SJSA1 (cell line): ENCODE measurements around the gene TTLL9. TPM values are rescaled to one million over a fixed set of nuclear protein-coding genes. Genes with fewer than 3 reads are reported as not detected.

Experiments used
- DNase-seq, 2 experiments: peaks; one replicate each; pipeline ENCODE4 v3.0.0-alpha.2; 2015 to 2020; ENCODE audit warnings: low spot score in 2 of 2, low read depth in 1 of 2
- H3K27ac ChIP-seq: fragments of 250-450 bp; sonication (Bioruptor Pico); 2 replicates; pipeline ENCODE4 v1.5.1; 2020; ENCODE audit warnings: mild to moderate bottlenecking, moderate library complexity
- H3K27me3 ChIP-seq: fragments of 250-450 bp; sonication (Bioruptor Pico); replicated peaks from 2 replicates; pipeline ENCODE4 v1.5.1; 2020; ENCODE audit warnings: mild to moderate bottlenecking, moderate library complexity
- H3K36me3 ChIP-seq: fragments of 250-450 bp; sonication (Bioruptor Pico); 2 replicates; pipeline ENCODE4 v1.5.1; 2020; ENCODE audit warnings: mild to moderate bottlenecking
- H3K4me1 ChIP-seq: fragments of 250-450 bp; sonication (Bioruptor Pico); replicated peaks from 2 replicates; pipeline ENCODE4 v1.6.1; 2021; ENCODE audit warnings: mild to moderate bottlenecking
- H3K4me3 ChIP-seq: fragments of 250-450 bp; sonication (Bioruptor Pico); 2 replicates; pipeline ENCODE4 v1.5.1; 2020; ENCODE audit warnings: mild to moderate bottlenecking
- H3K9me3 ChIP-seq: fragments of 250-450 bp; sonication (Bioruptor Pico); replicated peaks from 2 replicates; pipeline ENCODE4 v1.5.1; 2020; ENCODE audit warnings: mild to moderate bottlenecking
- total RNA-seq: library from RNA; depleted of rRNA; stranded (reverse); fragments of >200 nt; shearing (Covaris generic); gene quantifications from 2 replicates; pipeline ENCODE4 v1.2.3, GENCODE V29; 2014

Gene TTLL9
- total RNA-seq, 1 experiment from 2014 or later, result not detected

- Histone ChIP-seq H3K27me3 (peaks cover 24% of the 10 kb centered on the region), H3K4me3 (no peak overlapping the region), H3K36me3 (no peaks in the 10 kb centered on the region), H3K4me1 (peaks cover 9% of the 10 kb centered on the region), H3K27ac (no peak overlapping the region), H3K9me3 (no peaks in the 10 kb centered on the region)
- no peak for DNase-seq
Measured at GRCh38 chr20:31858760-31859083, 11.7 kb upstream of the TTLL9 start.

GRCh38 chr20:31859266-31859997, 11.0 kb upstream of the TTLL9 start:
- DNase-seq, result no peak
- Histone ChIP-seq H3K4me1 (peaks cover 9% of the 10 kb centered on the region), H3K4me3 (no peak overlapping the region), H3K27ac (no peak overlapping the region), H3K27me3 (peaks cover 24% of the 10 kb centered on the region), H3K9me3 (no peaks in the 10 kb centered on the region), H3K36me3 (no peaks in the 10 kb centered on the region)

- peak in 1 of 2 experiments; percentile 22 for DNase-seq
- Histone ChIP-seq H3K4me1 (peaks cover 9% of the 10 kb centered on the region), H3K36me3 (no peaks in the 10 kb centered on the region), H3K9me3 (no peaks in the 10 kb centered on the region), H3K27ac (no peak overlapping the region), H3K4me3 (no peak overlapping the region), H3K27me3 (peaks cover 20% of the 10 kb centered on the region)
Measured at GRCh38 chr20:31859998-31860380, 10.4 kb upstream of the TTLL9 start.

DNA sequence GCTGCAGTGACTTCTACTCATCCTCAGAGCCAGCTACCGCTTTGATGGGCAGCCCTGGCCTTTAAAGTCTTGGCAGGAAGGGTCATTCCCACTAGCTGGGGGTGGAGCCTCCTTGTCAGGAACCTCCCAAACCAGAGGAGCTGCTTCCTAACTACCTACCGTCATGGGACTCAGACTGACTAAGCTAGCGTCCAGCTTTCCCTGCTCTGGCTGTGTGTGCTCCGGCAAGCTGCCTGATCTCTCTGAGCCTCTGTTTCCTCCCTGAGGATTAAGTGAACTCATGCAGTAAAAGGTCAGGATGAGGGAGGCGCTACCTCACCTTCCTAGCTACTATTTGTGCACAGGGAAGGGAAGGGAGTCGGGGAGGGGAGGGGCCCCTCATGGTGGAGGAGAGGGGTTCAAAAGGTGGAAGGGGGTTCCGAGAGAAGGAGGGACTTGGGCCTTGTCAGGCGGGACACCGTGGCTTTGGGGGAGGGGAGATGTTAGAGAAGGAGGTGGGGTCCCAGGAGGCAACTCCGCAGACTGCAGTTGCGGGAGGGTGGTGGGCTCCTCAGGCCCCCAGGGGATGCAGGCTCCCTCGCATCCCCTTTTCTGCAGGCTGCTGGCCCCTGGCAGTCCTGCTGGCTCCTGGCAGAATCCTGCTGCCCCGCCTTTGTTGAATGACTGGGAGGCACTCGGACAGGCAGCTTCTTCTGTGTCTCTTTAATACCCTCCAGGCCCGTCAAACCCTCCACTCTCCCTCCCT, 9.9 kb upstream of the TTLL9 start:
- DNase-seq, result peak in 1 of 2 experiments; percentile 40
- H3K36me3 ChIP-seq, result no peaks in the 10 kb centered on the region
- H3K27me3 ChIP-seq, result peaks cover 18% of the 10 kb centered on the region
- H3K27ac ChIP-seq, result no peak overlapping the region
- peaks cover 9% of the 10 kb centered on the region for H3K4me1 ChIP-seq
- H3K9me3 ChIP-seq, result no peaks in the 10 kb centered on the region
- H3K4me3 ChIP-seq, result no peak overlapping the region

GRCh38 chr20:31861135-31861384, 9.4 kb upstream of the TTLL9 start:
- peaks cover 9% of the 10 kb centered on the region for H3K4me1 ChIP-seq
- no peaks in the 10 kb centered on the region for H3K9me3 ChIP-seq
- H3K27me3 ChIP-seq, result peaks cover 18% of the 10 kb centered on the region
- peak overlapping the region; percentile 37 for H3K4me3 ChIP-seq
- H3K27ac ChIP-seq, result no peak overlapping the region
- no peaks in the 10 kb centered on the region for H3K36me3 ChIP-seq
- no peak for DNase-seq

GRCh38 chr20:31861385-31862156, 8.9 kb upstream of the TTLL9 start:
- no peaks in the 10 kb centered on the region for H3K9me3 ChIP-seq
- H3K4me3 ChIP-seq, result peak overlapping the region; percentile 37
- DNase-seq, result peak; percentile 43 to 73
- H3K27ac ChIP-seq, result no peak overlapping the region
- no peaks in the 10 kb centered on the region for H3K36me3 ChIP-seq
- H3K27me3 ChIP-seq, result peaks cover 18% of the 10 kb centered on the region
- H3K4me1 ChIP-seq, result peaks cover 9% of the 10 kb centered on the region

- H3K27me3 ChIP-seq, result peaks cover 18% of the 10 kb centered on the region
- H3K9me3 ChIP-seq, result no peaks in the 10 kb centered on the region
- no peak overlapping the region for H3K27ac ChIP-seq
- DNase-seq, result no peak
- no peak overlapping the region for H3K4me3 ChIP-seq
- no peaks in the 10 kb centered on the region for H3K36me3 ChIP-seq
- peaks cover 9% of the 10 kb centered on the region for H3K4me1 ChIP-seq
Measured at GRCh38 chr20:31862157-31862470, 8.3 kb upstream of the TTLL9 start.

DNA sequence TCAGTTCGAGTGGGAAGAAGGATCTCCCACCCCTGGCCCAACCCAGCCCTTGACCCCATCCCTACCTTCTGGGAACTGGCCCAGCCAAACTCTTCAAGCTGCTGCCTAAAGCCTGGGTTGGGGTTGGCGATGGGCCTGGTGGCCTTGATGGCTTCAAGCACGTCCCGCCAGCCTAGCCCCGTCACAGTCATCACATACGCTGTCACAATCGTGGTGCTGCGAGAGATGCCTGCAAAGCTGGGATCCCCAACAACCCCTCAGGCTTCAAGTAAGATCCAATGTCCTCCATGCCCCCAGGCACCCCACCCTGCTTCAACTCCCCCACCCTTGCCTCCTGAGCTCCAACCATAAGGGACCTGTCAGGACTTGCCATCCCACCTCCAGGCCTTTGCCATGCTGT, 7.9 kb upstream of the TTLL9 start:
- Histone ChIP-seq H3K4me3 (no peak overlapping the region), H3K36me3 (no peaks in the 10 kb centered on the region), H3K27ac (no peak overlapping the region), H3K4me1 (peaks cover 9% of the 10 kb centered on the region), H3K9me3 (no peaks in the 10 kb centered on the region), H3K27me3 (peaks cover 18% of the 10 kb centered on the region)
- DNase-seq, result no peak

- H3K9me3 ChIP-seq, result no peaks in the 10 kb centered on the region
- H3K4me1 ChIP-seq, result peaks cover 9% of the 10 kb centered on the region
- DNase-seq, result no peak
- H3K27ac ChIP-seq, result no peak overlapping the region
- H3K4me3 ChIP-seq, result no peak overlapping the region
- H3K36me3 ChIP-seq, result no peaks in the 10 kb centered on the region
- H3K27me3 ChIP-seq, result peaks cover 18% of the 10 kb centered on the region
Measured at GRCh38 chr20:31863296-31864085, 6.9 kb upstream of the TTLL9 start.

DNA sequence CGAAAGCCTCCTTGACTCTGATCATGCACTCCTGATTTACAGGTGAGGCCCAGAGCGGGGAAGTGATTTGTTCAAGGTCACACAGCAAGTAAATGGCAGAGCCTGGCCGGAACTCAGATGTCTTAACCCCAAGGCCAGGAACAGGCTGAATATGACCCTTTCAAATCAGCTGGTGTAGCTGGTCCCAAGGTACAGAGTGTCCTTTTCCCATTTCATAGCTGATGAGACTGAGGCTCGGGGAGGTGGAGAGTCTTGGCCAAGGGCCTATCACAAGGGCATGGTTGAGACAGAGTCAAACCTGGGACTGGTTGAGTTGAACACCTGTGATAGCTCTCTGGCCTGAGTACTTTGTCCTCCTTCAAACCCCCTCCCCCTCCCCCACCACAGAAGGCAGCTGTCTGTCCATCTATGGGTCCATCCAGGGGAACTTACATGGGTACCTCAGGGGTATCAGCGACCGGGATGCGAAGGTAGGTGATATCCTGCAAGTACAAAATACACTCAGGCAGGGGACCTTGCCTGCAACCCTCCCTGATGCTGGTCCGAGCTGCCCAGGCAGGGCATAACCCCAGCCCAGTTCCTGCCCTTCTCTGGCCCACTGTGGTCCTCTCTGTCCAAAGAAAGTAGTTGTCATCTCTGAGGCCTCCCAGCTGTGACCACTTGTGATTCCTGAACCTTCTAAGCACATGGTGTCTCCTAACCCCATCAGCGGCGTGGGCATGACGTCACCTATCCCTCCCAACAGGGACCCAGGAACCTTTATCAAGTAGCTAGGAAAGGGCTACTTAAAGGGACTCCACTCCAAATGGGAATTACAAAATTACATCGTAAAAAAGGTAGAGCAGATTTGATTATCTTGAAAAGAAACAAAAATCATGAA, 5.7 kb upstream of the TTLL9 start:
- Histone ChIP-seq H3K36me3 (no peaks in the 10 kb centered on the region), H3K27me3 (peaks cover 26% of the 10 kb centered on the region), H3K4me3 (no peak overlapping the region), H3K4me1 (peaks cover 12% of the 10 kb centered on the region), H3K27ac (no peak overlapping the region), H3K9me3 (no peaks in the 10 kb centered on the region)
- DNase-seq, result no peak

GRCh38 chr20:31866221-31866620, 4.2 kb upstream of the TTLL9 start:
- Histone ChIP-seq H3K27ac (no peak overlapping the region), H3K4me1 (peaks cover 17% of the 10 kb centered on the region), H3K27me3 (peaks cover 26% of the 10 kb centered on the region), H3K9me3 (no peaks in the 10 kb centered on the region), H3K4me3 (no peak overlapping the region), H3K36me3 (no peaks in the 10 kb centered on the region)
- no peak for DNase-seq

- Histone ChIP-seq H3K9me3 (no peaks in the 10 kb centered on the region), H3K4me1 (peaks cover 15% of the 10 kb centered on the region), H3K27ac (no peak overlapping the region), H3K36me3 (no peaks in the 10 kb centered on the region), H3K4me3 (no peak overlapping the region), H3K27me3 (peaks cover 32% of the 10 kb centered on the region)
- no peak for DNase-seq
Measured at GRCh38 chr20:31868853-31869672, 1.4 kb upstream of the TTLL9 start.

DNA sequence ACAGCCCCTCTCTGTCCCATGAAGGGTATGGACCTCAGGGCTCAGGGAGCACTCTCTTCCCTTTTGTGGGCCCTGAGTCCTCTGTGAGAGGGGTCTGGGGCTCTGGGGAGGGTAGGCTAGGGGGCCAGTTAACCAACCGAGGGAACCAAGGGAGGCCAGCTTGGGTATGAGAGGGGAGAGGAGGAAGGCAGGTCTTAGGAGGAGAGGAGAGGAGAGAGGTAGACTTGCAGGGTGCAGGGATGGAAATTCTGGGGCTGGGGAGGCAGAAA, 827 bp upstream of the TTLL9 start:
- no peak overlapping the region for H3K27ac ChIP-seq
- no peak for DNase-seq
- H3K27me3 ChIP-seq, result peaks cover 32% of the 10 kb centered on the region
- peak overlapping the region; percentile 54 for H3K4me3 ChIP-seq
- H3K36me3 ChIP-seq, result no peaks in the 10 kb centered on the region
- H3K4me1 ChIP-seq, result peaks cover 15% of the 10 kb centered on the region
- no peaks in the 10 kb centered on the region for H3K9me3 ChIP-seq
